ENCODE data around the gene ACOT7. TPM values are rescaled to one million over a fixed set of nuclear protein-coding genes. Genes with fewer than 3 reads are reported as not detected.

ACOT7 gene
- total RNA-seq, 5 donors from 2014 or later (not counting 1 experiment from before 2014, with no cell fraction given) = 6.1 to 9.3 (median 7.4) TPM

- H3K4me3 ChIP-seq (ENCODE audit: control insufficient read depth in 1 of 2, extremely low read depth in 1 of 2, low read length in 1 of 2) = no peak overlapping the region
- H3K27me3 ChIP-seq (replicated peaks in 1 of 2; ENCODE audit: control insufficient read depth in 2 of 2, extremely low read depth in 1 of 2, insufficient read depth in 2 of 2, low read length in 1 of 2) = no peaks in the 10 kb centered on the region
- H3K36me3 ChIP-seq (ENCODE audit: control insufficient read depth in 2 of 2, extremely low read depth in 1 of 2, insufficient read depth in 1 of 2, low read length in 1 of 2) = no peaks in the 10 kb centered on the region
- no peaks in the 10 kb centered on the region for H3K27me3 Mint-ChIP-seq
- H3K27ac Mint-ChIP-seq = peak overlapping the region in 1 of 2 donors; percentile 39
- CTCF ChIA-PET = interaction anchor here (0.5 to 2.2 kb wide), 4 partner anchors 10 to 98 kb away, joined by 3 to 5 read pairs (median 4); no protein-coding TSS in a partner anchor
- no peaks in the 10 kb centered on the region for H3K9me3 ChIP-seq
- 88% methylated on average over 8 of the region's 11 CpGs for WGBS (ENCODE audit: insufficient coverage)
- peaks cover 13 to 36% of the 10 kb centered on the region in 2 experiments for H3K4me1 ChIP-seq (ENCODE audit: control insufficient read depth in 1 of 2, extremely low read depth in 1 of 2, insufficient read depth in 2 of 2, low read length in 2 of 2)
- DNase-seq = no peak
- no peaks in the 10 kb centered on the region for H3K36me3 Mint-ChIP-seq
- peak overlapping the region in 1 of 3 donors; percentile 79 for H3K4me3 Mint-ChIP-seq
- H3K4me1 Mint-ChIP-seq = peaks cover 33 to 41% (median 38%) of the 10 kb centered on the region in 3 donors
- ATAC-seq (replicated peaks in 1 of 4) = no peak
- POLR2A ChIA-PET = interaction anchor here in 1 of 2 donors (0.5 to 0.6 kb wide), 2 partner anchors 34 to 251 kb away, joined by 3 to 4 read pairs; no protein-coding TSS in a partner anchor
- no peaks in the 10 kb centered on the region for H3K9me3 Mint-ChIP-seq
- no peak overlapping the region for H3K27ac ChIP-seq (ENCODE audit: low read length)
Measured at GRCh38 chr1:6357243-6357936, 36.2 kb downstream of the ACOT7 start.

DNA sequence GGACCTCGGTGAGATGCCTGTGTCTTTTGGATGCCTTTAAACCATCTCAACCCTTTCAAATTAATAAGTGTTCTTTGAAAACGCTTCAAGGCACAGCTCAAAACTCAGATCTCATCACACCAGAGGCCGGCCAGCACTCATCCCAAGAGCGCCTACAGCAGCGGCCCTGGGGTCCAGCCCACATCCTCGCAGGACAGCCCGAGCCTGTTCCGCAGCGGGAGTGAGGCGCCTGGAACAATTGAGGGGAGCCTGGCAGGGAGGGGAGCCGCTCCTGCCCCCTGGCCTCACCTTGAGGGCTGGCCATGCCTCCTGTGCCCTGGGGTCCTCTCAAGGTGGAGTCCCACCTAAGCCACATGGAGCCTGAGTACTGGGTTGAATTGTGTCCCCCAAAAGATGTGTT lies 37.9 kb downstream of the ACOT7 start:
- CTCF ChIA-PET = interaction anchor here in 1 of 2 donors (0.6 kb wide), 1 partner anchor 15 kb away, joined by 3 read pairs; no protein-coding TSS in a partner anchor
- Histone ChIP-seq H3K27ac (ENCODE audit: low read length) (no peak overlapping the region), H3K4me1 (ENCODE audit: control insufficient read depth in 1 of 2, extremely low read depth in 1 of 2, insufficient read depth in 2 of 2, low read length in 2 of 2) (peaks cover 13 to 34% of the 10 kb centered on the region in 2 experiments), H3K27me3 (replicated peaks in 1 of 2; ENCODE audit: control insufficient read depth in 2 of 2, extremely low read depth in 1 of 2, insufficient read depth in 2 of 2, low read length in 1 of 2) (no peaks in the 10 kb centered on the region), H3K4me3 (ENCODE audit: control insufficient read depth in 1 of 2, extremely low read depth in 1 of 2, low read length in 1 of 2) (no peak overlapping the region), H3K36me3 (ENCODE audit: control insufficient read depth in 2 of 2, extremely low read depth in 1 of 2, insufficient read depth in 1 of 2, low read length in 1 of 2) (no peaks in the 10 kb centered on the region), H3K9me3 (no peaks in the 10 kb centered on the region)
- peaks cover 28 to 37% (median 36%) of the 10 kb centered on the region in 3 donors for H3K4me1 Mint-ChIP-seq
- H3K27me3 Mint-ChIP-seq = no peaks in the 10 kb centered on the region
- POLR2A ChIA-PET = no interaction called here
- 92% methylated on average over 10 of the region's 11 CpGs for WGBS (ENCODE audit: insufficient coverage)
- no peaks in the 10 kb centered on the region for H3K9me3 Mint-ChIP-seq
- no peak overlapping the region for H3K4me3 Mint-ChIP-seq
- no peaks in the 10 kb centered on the region for H3K36me3 Mint-ChIP-seq
- H3K27ac Mint-ChIP-seq = no peak overlapping the region
- no peak for DNase-seq
- no peak for ATAC-seq (replicated peaks in 1 of 4)

GRCh38 chr1:6354659-6355317 lies 38.8 kb downstream of the ACOT7 start:
- Histone ChIP-seq H3K36me3 (ENCODE audit: control insufficient read depth in 2 of 2, extremely low read depth in 1 of 2, insufficient read depth in 1 of 2, low read length in 1 of 2) (no peaks in the 10 kb centered on the region), H3K27ac (ENCODE audit: low read length) (no peak overlapping the region), H3K4me3 (ENCODE audit: control insufficient read depth in 1 of 2, extremely low read depth in 1 of 2, low read length in 1 of 2) (no peak overlapping the region), H3K27me3 (replicated peaks in 1 of 2; ENCODE audit: control insufficient read depth in 2 of 2, extremely low read depth in 1 of 2, insufficient read depth in 2 of 2, low read length in 1 of 2) (no peaks in the 10 kb centered on the region), H3K9me3 (no peaks in the 10 kb centered on the region), H3K4me1 (ENCODE audit: control insufficient read depth in 1 of 2, extremely low read depth in 1 of 2, insufficient read depth in 2 of 2, low read length in 2 of 2) (peaks cover 11 to 27% of the 10 kb centered on the region in 2 experiments)
- ATAC-seq (replicated peaks in 1 of 4) (no peak), DNase-seq (no peak)
- Mint-ChIP-seq H3K4me3 (no peak overlapping the region), H3K36me3 (no peaks in the 10 kb centered on the region), H3K9me3 (no peaks in the 10 kb centered on the region), H3K27ac (peak overlapping the region in 1 of 2 donors; percentile 54), H3K27me3 (no peaks in the 10 kb centered on the region), H3K4me1 (peaks cover 22 to 32% (median 31%) of the 10 kb centered on the region in 3 donors)
- 95% methylated on average over 10 of the region's 12 CpGs for WGBS (ENCODE audit: insufficient coverage)
- CTCF ChIA-PET = interaction anchor here in 1 of 2 donors (0.6 kb wide), 1 partner anchor 16 kb away, joined by 3 read pairs; no protein-coding TSS in a partner anchor
- POLR2A ChIA-PET = no interaction called here

GRCh38 chr1:6353955-6354658 lies 39.5 kb downstream of the ACOT7 start:
- Mint-ChIP-seq H3K4me3 (no peak overlapping the region), H3K27me3 (no peaks in the 10 kb centered on the region), H3K4me1 (peaks cover 21 to 32% (median 31%) of the 10 kb centered on the region in 3 donors), H3K27ac (no peak overlapping the region), H3K9me3 (no peaks in the 10 kb centered on the region), H3K36me3 (no peaks in the 10 kb centered on the region)
- DNase-seq (no peak), ATAC-seq (replicated peaks in 1 of 4) (no peak)
- Histone ChIP-seq H3K9me3 (no peaks in the 10 kb centered on the region), H3K4me3 (ENCODE audit: control insufficient read depth in 1 of 2, extremely low read depth in 1 of 2, low read length in 1 of 2) (no peak overlapping the region), H3K36me3 (ENCODE audit: control insufficient read depth in 2 of 2, extremely low read depth in 1 of 2, insufficient read depth in 1 of 2, low read length in 1 of 2) (no peaks in the 10 kb centered on the region), H3K4me1 (ENCODE audit: control insufficient read depth in 1 of 2, extremely low read depth in 1 of 2, insufficient read depth in 2 of 2, low read length in 2 of 2) (peaks cover 8 to 27% of the 10 kb centered on the region in 2 experiments), H3K27ac (ENCODE audit: low read length) (no peak overlapping the region), H3K27me3 (replicated peaks in 1 of 2; ENCODE audit: control insufficient read depth in 2 of 2, extremely low read depth in 1 of 2, insufficient read depth in 2 of 2, low read length in 1 of 2) (no peaks in the 10 kb centered on the region)
- 93% methylated on average over 11 of the region's 14 CpGs for WGBS (ENCODE audit: insufficient coverage)
- CTCF ChIA-PET = no interaction called here
- POLR2A ChIA-PET = no interaction called here

DNA sequence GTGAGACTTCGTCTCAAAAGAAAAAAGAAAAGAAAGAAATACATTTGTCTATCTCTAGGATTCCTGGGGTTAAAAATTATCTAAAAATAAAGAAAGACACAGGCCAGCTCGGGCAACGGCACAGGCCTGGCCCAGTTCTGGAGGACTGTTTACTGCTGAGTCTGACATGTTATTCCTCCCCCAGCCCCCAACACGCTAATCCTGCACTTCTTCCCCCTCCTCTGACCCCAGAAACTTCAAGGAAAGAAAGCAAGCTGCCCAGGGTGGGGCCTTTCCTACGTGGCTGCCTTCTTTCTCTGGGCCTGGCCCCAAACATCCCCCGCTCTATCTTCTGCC lies 40.0 kb downstream of the ACOT7 start:
- POLR2A ChIA-PET = no interaction called here
- Histone ChIP-seq H3K27ac (ENCODE audit: low read length) (no peak overlapping the region), H3K4me3 (ENCODE audit: control insufficient read depth in 1 of 2, extremely low read depth in 1 of 2, low read length in 1 of 2) (no peak overlapping the region), H3K9me3 (no peaks in the 10 kb centered on the region), H3K36me3 (ENCODE audit: control insufficient read depth in 2 of 2, extremely low read depth in 1 of 2, insufficient read depth in 1 of 2, low read length in 1 of 2) (no peaks in the 10 kb centered on the region), H3K27me3 (replicated peaks in 1 of 2; ENCODE audit: control insufficient read depth in 2 of 2, extremely low read depth in 1 of 2, insufficient read depth in 2 of 2, low read length in 1 of 2) (no peaks in the 10 kb centered on the region), H3K4me1 (ENCODE audit: control insufficient read depth in 1 of 2, extremely low read depth in 1 of 2, insufficient read depth in 2 of 2, low read length in 2 of 2) (peaks cover 3 to 27% of the 10 kb centered on the region in 2 experiments)
- H3K36me3 Mint-ChIP-seq = no peaks in the 10 kb centered on the region
- no peak overlapping the region for H3K27ac Mint-ChIP-seq
- H3K9me3 Mint-ChIP-seq = no peaks in the 10 kb centered on the region
- ATAC-seq (replicated peaks in 1 of 4) = no peak
- no peak overlapping the region for H3K4me3 Mint-ChIP-seq
- H3K27me3 Mint-ChIP-seq = no peaks in the 10 kb centered on the region
- WGBS (ENCODE audit: insufficient coverage) = 77% methylated on average over 3 of the region's 6 CpGs
- CTCF ChIA-PET = no interaction called here
- peaks cover 21 to 32% (median 31%) of the 10 kb centered on the region in 3 donors for H3K4me1 Mint-ChIP-seq
- no peak for DNase-seq

DNA sequence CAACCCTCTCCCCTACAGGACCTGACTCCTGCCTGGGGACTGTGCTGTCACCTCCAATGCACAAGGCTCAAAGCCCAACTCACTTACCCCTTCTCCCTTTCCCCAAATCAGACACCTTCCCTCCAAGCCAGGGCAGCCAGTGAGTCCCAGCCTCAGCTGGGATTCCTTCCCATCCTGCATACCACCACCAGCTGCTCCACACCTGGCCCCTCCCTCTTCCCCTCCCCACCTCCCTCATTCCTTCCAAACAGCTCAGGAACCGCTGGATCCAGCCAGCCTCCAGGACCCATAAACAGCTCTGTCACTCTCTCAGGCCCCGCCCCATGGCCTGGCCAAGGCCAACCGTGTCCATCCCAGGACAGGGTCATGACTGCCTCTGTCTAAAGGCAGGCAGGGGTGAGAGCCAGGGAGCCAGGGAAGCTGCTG lies 41.4 kb downstream of the ACOT7 start:
- Histone ChIP-seq H3K4me1 (ENCODE audit: control insufficient read depth in 1 of 2, extremely low read depth in 1 of 2, insufficient read depth in 2 of 2, low read length in 2 of 2) (peaks cover 3 to 25% of the 10 kb centered on the region in 2 experiments), H3K4me3 (ENCODE audit: control insufficient read depth in 1 of 2, extremely low read depth in 1 of 2, low read length in 1 of 2) (no peak overlapping the region), H3K27me3 (replicated peaks in 1 of 2; ENCODE audit: control insufficient read depth in 2 of 2, extremely low read depth in 1 of 2, insufficient read depth in 2 of 2, low read length in 1 of 2) (no peaks in the 10 kb centered on the region), H3K27ac (ENCODE audit: low read length) (no peak overlapping the region), H3K36me3 (ENCODE audit: control insufficient read depth in 2 of 2, extremely low read depth in 1 of 2, insufficient read depth in 1 of 2, low read length in 1 of 2) (no peaks in the 10 kb centered on the region), H3K9me3 (no peaks in the 10 kb centered on the region)
- CTCF ChIA-PET = interaction anchor here (0.5 to 0.6 kb wide), 5 partner anchors 12 to 68 kb away, joined by 3 to 8 read pairs (median 6); no protein-coding TSS in a partner anchor
- Mint-ChIP-seq H3K27ac (peak overlapping the region in 1 of 2 donors; percentile 36), H3K27me3 (no peaks in the 10 kb centered on the region), H3K4me1 (peaks cover 23 to 34% (median 30%) of the 10 kb centered on the region in 3 donors), H3K9me3 (no peaks in the 10 kb centered on the region), H3K4me3 (no peak overlapping the region), H3K36me3 (no peaks in the 10 kb centered on the region)
- POLR2A ChIA-PET = no interaction called here
- WGBS (ENCODE audit: insufficient coverage) = 90% methylated on average over 3 of the region's 3 CpGs
- ATAC-seq (replicated peaks in 1 of 4) (no peak), DNase-seq (no peak)

Measured in T-cell (primary cell).